Suppressor macrophage (primary cell): Measurements from ENCODE around the gene ACTR2.
"Not testable (repeated sequence)": the region's sequence is repeated elsewhere in the genome, so short reads cannot be mapped to it uniquely, and the experiment has no call there.

Experiments
- DNase-seq, 4 experiments: peaks; one replicate each; pipeline ENCODE4 v3.0.0-alpha.2; 2020 to 2022

Gene ACTR2

GRCh38 chr2:65314801-65315441, 87.3 kb downstream of the ACTR2 start:
- no peak for DNase-seq

DNA sequence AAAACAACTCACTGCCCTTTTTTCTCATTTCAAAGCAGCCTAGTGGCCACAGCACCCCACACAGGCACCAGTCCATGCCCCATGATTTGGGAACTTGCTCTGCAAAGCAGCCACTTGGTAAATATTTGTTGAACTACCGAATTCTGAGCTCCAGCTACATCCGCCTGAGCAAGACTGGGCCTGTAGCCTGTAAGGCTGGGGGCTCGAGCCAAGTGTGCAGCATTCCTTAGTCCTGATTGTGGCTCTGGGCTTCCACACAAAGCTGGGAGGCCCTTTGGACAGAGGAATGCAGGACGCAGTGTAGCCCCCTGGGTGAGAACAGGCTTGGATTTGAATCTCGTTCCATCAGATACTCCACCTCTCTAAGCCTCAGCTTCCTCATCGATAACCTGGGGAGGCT, 88.4 kb downstream of the ACTR2 start:
- no peak for DNase-seq

- DNase-seq: not testable (repeated sequence)
Measured at GRCh38 chr2:65317351-65317750, 89.7 kb downstream of the ACTR2 start.

GRCh38 chr2:65317841-65318240, 90.2 kb downstream of the ACTR2 start:
- no peak for DNase-seq

DNA sequence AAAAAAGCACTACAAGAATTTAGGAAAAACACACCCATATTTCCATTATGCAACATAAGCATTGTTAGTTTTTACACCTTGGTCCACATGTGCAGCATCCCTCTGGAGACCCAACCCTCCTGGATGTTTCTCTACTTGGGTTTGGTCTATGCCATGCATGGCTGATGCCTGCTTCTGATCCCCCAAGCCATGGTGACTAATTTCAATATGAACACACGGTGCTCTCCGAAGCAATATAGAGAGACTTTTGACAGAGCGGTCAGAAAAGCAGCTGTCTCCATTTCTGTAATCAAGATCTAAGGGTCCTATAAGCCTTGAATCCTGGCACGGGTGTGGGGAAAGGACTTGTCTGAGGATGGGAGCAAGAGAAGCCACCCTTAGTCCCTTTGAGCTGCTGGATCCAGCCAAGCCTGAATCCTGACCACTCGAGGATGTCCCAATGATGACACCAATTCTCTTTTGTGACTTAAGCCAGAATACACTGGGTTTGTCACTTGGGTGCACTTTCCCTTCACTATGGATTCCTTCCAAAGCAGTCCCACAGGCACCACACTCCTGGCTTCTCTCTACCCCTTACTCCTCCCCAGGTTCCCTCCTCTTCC, 91.5 kb downstream of the ACTR2 start:
- no peak for DNase-seq

DNA sequence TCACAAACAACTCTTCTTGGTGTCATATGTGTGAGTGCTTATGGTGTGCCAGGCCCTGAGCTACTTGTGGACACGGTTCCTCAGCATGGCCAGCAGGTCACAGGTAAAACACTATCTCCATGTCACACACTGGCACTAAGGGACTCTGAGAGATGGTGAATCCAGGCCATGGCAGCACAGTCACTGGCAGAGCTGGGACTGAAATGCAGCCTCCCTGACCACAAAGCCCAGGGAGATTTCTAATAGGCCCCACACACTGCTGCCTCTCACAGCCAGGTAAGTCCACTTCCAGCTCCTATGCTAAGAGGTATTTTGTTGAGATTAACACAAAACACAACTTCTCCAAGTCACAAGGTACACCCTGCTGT, 92.0 kb downstream of the ACTR2 start:
- no peak for DNase-seq

- DNase-seq: peak in 1 of 4 experiments; percentile 12
Measured at GRCh38 chr2:65320042-65320725, 92.6 kb downstream of the ACTR2 start.
